Suprapubic skin (tissue), 4 donors: ENCODE measurements around the gene RANBP1. TPM values are rescaled to one million over a fixed set of nuclear protein-coding genes. Genes with fewer than 3 reads are reported as not detected.

Source experiments
- DNase-seq, 2 donors: peaks; one replicate each; pipeline ENCODE4 v3.0.0-alpha.2; 2019; ENCODE audit warnings: low spot score in 2 of 2
- H3K27ac ChIP-seq: fragments of 200-600 bp; sonication (generic); one replicate; pipeline ENCODE4 v1.5.1; 2019
- H3K27me3 ChIP-seq: fragments of 200-600 bp; sonication (generic); one replicate; pipeline ENCODE4 v1.5.1; 2019
- H3K36me3 ChIP-seq: fragments of 200-600 bp; sonication (generic); one replicate; pipeline ENCODE4 v1.5.1; 2019
- H3K4me1 ChIP-seq: fragments of 200-600 bp; sonication (generic); one replicate; pipeline ENCODE4 v1.5.1; 2019
- H3K4me3 ChIP-seq: fragments of 200-600 bp; sonication (generic); one replicate; pipeline ENCODE4 v1.5.1; 2019; ENCODE audit warnings: mild to moderate bottlenecking
- H3K9me3 ChIP-seq: fragments of 200-600 bp; sonication (generic); one replicate; pipeline ENCODE4 v1.5.1; 2019
- CTCF ChIP-seq, 2 donors: fragments of 200-600 bp in 1 of 2; fragments of 450-650 bp in 1 of 2; sonication (generic) in 1 of 2; IDR thresholded peaks; one replicate each; pipeline ENCODE4 v1.5.1; 2016 to 2019; ENCODE audit warnings: antibody characterized with exemption in 2 of 2, mild to moderate bottlenecking in 1 of 2, moderate library complexity in 1 of 2
- EP300 ChIP-seq: sonication (generic); formaldehyde crosslinking; IDR thresholded peaks from one replicate; pipeline ENCODE4 v1.6.1; 2017; ENCODE audit warnings: antibody characterized with exemption
- POLR2A ChIP-seq, 2 donors: fragments of 450-650 bp; IDR thresholded peaks; one replicate each; pipeline ENCODE4 v1.6.1; 2017; ENCODE audit warnings: antibody characterized with exemption in 2 of 2, mild to moderate bottlenecking in 2 of 2, moderate library complexity in 2 of 2
- POLR2AphosphoS5 ChIP-seq, 3 donors: sonication (generic); formaldehyde crosslinking; IDR thresholded peaks; one replicate each; pipeline ENCODE4 v1.6.1; 2017; ENCODE audit warnings: antibody characterized with exemption in 3 of 3
- WGBS: methylation state at CpG from one replicate; pipeline ENCODE4 v1.1.5; 2018; 5-methylcytosine and 5-hydroxymethylcytosine counted together
- total RNA-seq, 4 donors: library from RNA; depleted of rRNA; stranded (reverse); fragments of >200 nt; gene quantifications; one replicate each; pipeline ENCODE4 v1.1.0, GENCODE V29; 2016

Gene RANBP1
- total RNA-seq, 4 donors from 2014 or later = 107 to 150 (median 119) TPM

- Histone ChIP-seq H3K27ac (no peak overlapping the region), H3K9me3 (no peaks in the 10 kb centered on the region), H3K4me1 (peaks cover 5% of the 10 kb centered on the region), H3K36me3 (peaks cover 89% of the 10 kb centered on the region), H3K27me3 (no peaks in the 10 kb centered on the region), H3K4me3 (no peak overlapping the region)
- 90% methylated on average over 13 of the region's 17 CpGs for WGBS
- no peak for DNase-seq
- TF ChIP-seq POLR2A (IDR thresholded peaks at IDR 0.05) = no peak
- TF ChIP-seq EP300 = no peak
- no peak for TF ChIP-seq CTCF (IDR thresholded peaks at IDR 0.05)
- no peak for TF ChIP-seq POLR2AphosphoS5 (IDR thresholded peaks at IDR 0.05)
Measured at GRCh38 chr22:20089226-20089976, 26.5 kb upstream of the RANBP1 start.

GRCh38 chr22:20089977-20090729 lies 25.8 kb upstream of the RANBP1 start:
- H3K36me3 ChIP-seq = peaks cover 97% of the 10 kb centered on the region
- no peak overlapping the region for H3K4me3 ChIP-seq
- WGBS = 96% methylated on average over 8 of the region's 11 CpGs
- no peak for DNase-seq
- H3K4me1 ChIP-seq = no peaks in the 10 kb centered on the region
- H3K27ac ChIP-seq = no peak overlapping the region
- no peaks in the 10 kb centered on the region for H3K27me3 ChIP-seq
- H3K9me3 ChIP-seq = no peaks in the 10 kb centered on the region
- no peak for TF ChIP-seq POLR2A (IDR thresholded peaks at IDR 0.05)
- TF ChIP-seq CTCF (IDR thresholded peaks at IDR 0.05) = no peak
- no peak for TF ChIP-seq EP300
- no peak for TF ChIP-seq POLR2AphosphoS5 (IDR thresholded peaks at IDR 0.05)

- WGBS = 91% methylated on average over 9 of the region's 9 CpGs
- DNase-seq = no peak
- Histone ChIP-seq H3K4me1 (no peaks in the 10 kb centered on the region), H3K36me3 (peaks cover 100% of the 10 kb centered on the region), H3K27me3 (no peaks in the 10 kb centered on the region), H3K4me3 (no peak overlapping the region), H3K27ac (no peak overlapping the region), H3K9me3 (no peaks in the 10 kb centered on the region)
- no peak for TF ChIP-seq EP300
Measured at GRCh38 chr22:20090730-20091240, 25.1 kb upstream of the RANBP1 start.

GRCh38 chr22:20091690-20092476 lies 24.0 kb upstream of the RANBP1 start:
- TF ChIP-seq EP300 (no peak), POLR2A (IDR thresholded peaks at IDR 0.05) (no peak), POLR2AphosphoS5 (IDR thresholded peaks at IDR 0.05) (no peak), CTCF (IDR thresholded peaks at IDR 0.05) (no peak)
- Histone ChIP-seq H3K4me3 (no peak overlapping the region), H3K36me3 (peaks cover 100% of the 10 kb centered on the region), H3K4me1 (no peaks in the 10 kb centered on the region), H3K27ac (no peak overlapping the region), H3K9me3 (peaks cover 3% of the 10 kb centered on the region), H3K27me3 (no peaks in the 10 kb centered on the region)
- 92% methylated on average over 16 of the region's 16 CpGs for WGBS
- DNase-seq = no peak

GRCh38 chr22:20092477-20092854 lies 23.4 kb upstream of the RANBP1 start:
- Histone ChIP-seq H3K27ac (no peak overlapping the region), H3K9me3 (peaks cover 4% of the 10 kb centered on the region), H3K27me3 (no peaks in the 10 kb centered on the region), H3K4me1 (no peaks in the 10 kb centered on the region), H3K36me3 (peaks cover 100% of the 10 kb centered on the region), H3K4me3 (no peak overlapping the region)
- TF ChIP-seq POLR2AphosphoS5 (IDR thresholded peaks at IDR 0.05) (no peak), POLR2A (IDR thresholded peaks at IDR 0.05) (no peak), CTCF (IDR thresholded peaks at IDR 0.05) (no peak), EP300 (no peak)
- DNase-seq = no peak
- 94% methylated on average over 11 of the region's 11 CpGs for WGBS
